OCI-LY1 (cell line): Measurements from ENCODE around the gene MRPS22.

ENCODE experiments used
- CTCF ChIP-seq: fragments of 200-600 bp; sonication (generic), shearing (Covaris generic); IDR thresholded peaks from 2 replicates; pipeline ENCODE4 v1.5.1; 2017; ENCODE audit warnings: mild to moderate bottlenecking, antibody characterized with exemption, low read length, moderate library complexity, mixed read lengths
- EZH2 ChIP-seq: fragments of 200-600 bp; sonication (generic), shearing (Covaris generic); IDR thresholded peaks from 2 replicates; pipeline ENCODE4 v1.8.0; 2017; ENCODE audit warnings: borderline replicate concordance, mixed run types, mild to moderate bottlenecking, antibody characterized with exemption, low read length, moderate library complexity, mixed read lengths

- TF ChIP-seq CTCF (no peak), EZH2 (no peak)
Observed at GRCh38 chr3:139308560-139308959, 35.3 kb upstream of the MRPS22 start.
